Common myeloid progenitor, CD34-positive (primary cell): ENCODE measurements around the gene CEP83.

Experiments
- CTCF ChIA-PET: fragments of 350-600 bp; sonication (Branson Sonifier 250); formaldehyde crosslinking; loops from one replicate; lab custom pipeline; 2021; ENCODE audit warnings: antibody characterized with exemption; lab: Charles Lee
- POLR2A ChIA-PET: fragments of 350-600 bp; sonication (Branson Sonifier 250); formaldehyde crosslinking; loops from one replicate; lab custom pipeline; 2021; ENCODE audit warnings: antibody characterized with exemption; lab: Charles Lee
- DNase-seq, 3 donors: peaks; one replicate each; pipeline versions ENCODE4 v3.0.0 to v3.0.0-alpha.2; 2013
- H3K27ac ChIP-seq, 2 experiments: 1 replicate in 1 of 2; 2 replicates in 1 of 2; pipeline ENCODE4 v1.7.0; 2013; ENCODE audit warnings: inconsistent platforms in 2 of 2, low read length in 2 of 2, mild to moderate bottlenecking in 2 of 2, low read depth in 1 of 2, moderate library complexity in 1 of 2; ENCODE audit not compliant: severe bottlenecking in 2 of 2, insufficient read depth in 1 of 2, poor library complexity in 1 of 2
- H3K27me3 ChIP-seq, 5 experiments: replicated peaks in 2 of 5; 1 replicate in 3 of 5; 2 replicates in 2 of 5; pipeline versions ENCODE4 v1.6.1 to v1.7.0; 2013; ENCODE audit warnings: low read length in 4 of 5, mild to moderate bottlenecking in 2 of 5, moderate library complexity in 2 of 5, inconsistent platforms in 1 of 5; ENCODE audit not compliant: insufficient read depth in 5 of 5, control insufficient read depth in 4 of 5
- H3K36me3 ChIP-seq, 4 experiments: 1 replicate in 2 of 4; 2 replicates in 2 of 4; pipeline versions ENCODE4 v1.6.1 to v1.7.0; 2013; ENCODE audit warnings: low read length in 3 of 4, control low read depth in 1 of 4, mild to moderate bottlenecking in 1 of 4; ENCODE audit not compliant: control insufficient read depth in 4 of 4, insufficient read depth in 4 of 4
- H3K4me1 ChIP-seq, 4 experiments: 1 replicate in 3 of 4; 2 replicates in 1 of 4; pipeline versions ENCODE4 v1.6.1 to v1.7.1; 2013; ENCODE audit warnings: low read length in 3 of 4, mild to moderate bottlenecking in 3 of 4, control low read depth in 1 of 4, inconsistent platforms in 1 of 4, moderate library complexity in 1 of 4; ENCODE audit not compliant: control insufficient read depth in 4 of 4, insufficient read depth in 4 of 4; ENCODE audit errors: control extremely low read depth in 1 of 4
- H3K4me3 ChIP-seq, 7 experiments: 1 replicate in 4 of 7; 2 replicates in 3 of 7; pipeline versions ENCODE4 v1.5.1 to v1.7.0; 2013; ENCODE audit warnings: mild to moderate bottlenecking in 7 of 7, low read length in 6 of 7, moderate library complexity in 6 of 7, inconsistent platforms in 2 of 7, low read depth in 2 of 7, control low read depth in 1 of 7; ENCODE audit not compliant: insufficient read depth in 4 of 7, control insufficient read depth in 1 of 7; ENCODE audit errors: extremely low read depth in 1 of 7
- H3K9me3 ChIP-seq, 5 experiments: 1 replicate in 4 of 5; 2 replicates in 1 of 5; pipeline versions ENCODE4 v1.6.1 to v1.7.1; 2013; ENCODE audit warnings: low read length in 4 of 5, mild to moderate bottlenecking in 2 of 5, inconsistent platforms in 1 of 5, low read depth in 1 of 5, moderate library complexity in 1 of 5; ENCODE audit not compliant: control insufficient read depth in 4 of 5, insufficient read depth in 2 of 5; ENCODE audit errors: control extremely low read depth in 1 of 5
- WGBS: methylation state at CpG from one replicate; pipeline ENCODE4 v1.1.5; 2013; ENCODE audit not compliant: insufficient coverage; 5-methylcytosine and 5-hydroxymethylcytosine counted together

The CEP83 gene

DNA sequence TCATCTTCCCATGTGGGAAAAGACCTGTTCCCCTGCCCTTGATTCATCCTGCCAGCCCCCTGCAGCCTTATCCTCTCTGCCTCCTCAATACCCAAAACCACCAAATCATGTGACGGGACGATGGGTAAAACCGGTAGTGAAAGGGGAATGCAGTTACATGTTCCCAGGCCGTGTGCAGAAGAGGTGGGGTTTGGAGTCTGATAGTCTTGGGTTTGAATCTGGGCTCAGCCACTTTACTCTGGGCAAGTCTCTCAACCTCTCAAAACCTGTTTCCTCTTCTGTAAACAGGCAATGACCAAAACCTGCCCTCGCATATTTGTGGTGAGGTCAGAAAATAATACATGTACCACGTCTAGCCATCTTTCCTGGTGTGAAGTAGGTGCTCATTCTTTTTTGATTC is 188.3 kb downstream of the CEP83 start:
- CTCF ChIA-PET = interaction anchor here (0.7 to 1.6 kb wide), 5 partner anchors 12 to 143 kb away, joined by 3 read pairs; no protein-coding TSS in a partner anchor

DNA sequence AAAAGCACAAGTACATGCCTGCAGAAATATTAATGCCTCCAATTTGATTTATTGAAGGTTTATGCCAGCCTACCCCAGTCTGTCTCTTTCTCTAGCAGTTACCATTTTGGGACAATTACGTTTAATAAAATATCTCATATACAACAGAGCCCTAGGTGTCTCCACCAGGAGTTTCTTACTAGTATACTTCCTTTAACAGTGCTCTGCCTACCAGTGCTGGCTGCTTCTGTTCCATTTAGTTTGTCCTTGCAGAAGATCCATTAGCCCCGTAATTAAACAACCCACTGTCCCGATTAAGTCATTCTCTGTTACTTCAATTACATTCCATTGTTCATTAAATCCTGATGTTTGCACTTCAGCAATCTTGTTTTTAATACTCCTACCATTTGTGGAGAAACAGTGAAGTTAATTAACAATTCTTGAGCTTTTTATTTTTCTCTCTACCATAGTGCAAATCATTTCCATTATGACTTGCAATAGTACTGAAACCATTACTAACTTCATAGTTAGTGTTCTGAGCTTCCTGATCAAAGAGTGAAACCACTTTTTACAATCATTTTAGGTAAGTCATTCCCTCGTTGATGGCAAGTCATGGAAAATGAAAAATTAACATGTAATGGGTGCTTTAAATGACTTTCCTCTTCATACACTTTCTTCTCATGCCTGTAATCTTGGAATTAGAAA is 190.2 kb downstream of the CEP83 start:
- H3K4me1 ChIP-seq = peaks cover 15 to 66% (median 36%) of the 10 kb centered on the region in 4 experiments

More for the DNA sequence above, 188.3 kb downstream of the CEP83 start:
- peaks cover 15 to 52% (median 31%) of the 10 kb centered on the region in 4 experiments for H3K4me1 ChIP-seq
- peaks cover 3 to 20% (median 4%) of the 10 kb centered on the region in 4 experiments for H3K36me3 ChIP-seq
- no peaks in the 10 kb centered on the region for H3K27me3 ChIP-seq
- 57% methylated on average over 1 of the region's 6 CpGs for WGBS
- POLR2A ChIA-PET = no interaction called here
- no peak overlapping the region for H3K27ac ChIP-seq
- peak in 2 of 3 donors; percentile 49 to 56 for DNase-seq
- H3K4me3 ChIP-seq = no peak overlapping the region
- no peaks in the 10 kb centered on the region for H3K9me3 ChIP-seq

DNA sequence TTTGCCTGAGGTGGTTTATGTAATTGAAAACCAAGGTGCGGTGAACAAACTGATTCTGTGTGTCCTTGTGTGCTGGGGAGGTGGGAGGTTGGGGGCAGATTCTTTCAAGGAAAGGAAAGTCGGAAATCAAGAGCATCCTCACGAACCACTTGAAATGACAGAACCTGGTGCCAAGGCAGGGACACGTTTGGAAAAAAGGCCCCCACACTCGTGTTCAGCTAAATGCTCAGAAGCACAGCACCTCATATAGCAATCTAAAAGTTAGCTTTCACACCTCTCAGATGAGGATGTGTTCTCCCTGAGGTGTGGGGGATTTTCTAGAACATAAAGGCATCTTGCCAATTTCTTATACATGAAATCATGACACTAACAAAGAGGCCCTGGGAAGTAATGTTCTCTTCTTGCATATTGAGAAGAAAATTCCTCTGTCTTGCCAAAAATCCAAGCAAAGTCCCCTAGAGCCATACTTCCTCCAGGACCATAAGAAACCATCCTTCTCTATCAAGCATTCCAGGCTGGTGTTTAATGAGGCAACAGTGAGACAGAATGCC is 191.7 kb downstream of the CEP83 start:
- 100% methylated on average over 1 of the region's 5 CpGs for WGBS
- Histone ChIP-seq H3K9me3 (no peaks in the 10 kb centered on the region), H3K4me1 (peaks cover 15 to 80% (median 47%) of the 10 kb centered on the region in 4 experiments), H3K27me3 (no peaks in the 10 kb centered on the region), H3K36me3 (peaks cover 5 to 27% (median 11%) of the 10 kb centered on the region in 4 experiments), H3K27ac (no peak overlapping the region), H3K4me3 (no peak overlapping the region)
- DNase-seq = peak in 2 of 3 donors; percentile 18 to 21
- ChIA-PET CTCF (interaction anchor here (1.3 kb wide), 1 partner anchor 123 kb away, joined by 3 read pairs; no protein-coding TSS in a partner anchor), POLR2A (no interaction called here)

More for the DNA sequence above, 190.2 kb downstream of the CEP83 start:
- no peak for DNase-seq
- Histone ChIP-seq H3K9me3 (no peaks in the 10 kb centered on the region), H3K36me3 (peaks cover 5 to 30% (median 12%) of the 10 kb centered on the region in 4 experiments), H3K4me3 (no peak overlapping the region), H3K27ac (no peak overlapping the region), H3K27me3 (no peaks in the 10 kb centered on the region)
- CTCF ChIA-PET = interaction anchor here (0.9 to 1.5 kb wide), 4 partner anchors 11 to 126 kb away, joined by 3 read pairs; no protein-coding TSS in a partner anchor
- 100% methylated on average over 3 of the region's 4 CpGs for WGBS
- POLR2A ChIA-PET = no interaction called here

DNA sequence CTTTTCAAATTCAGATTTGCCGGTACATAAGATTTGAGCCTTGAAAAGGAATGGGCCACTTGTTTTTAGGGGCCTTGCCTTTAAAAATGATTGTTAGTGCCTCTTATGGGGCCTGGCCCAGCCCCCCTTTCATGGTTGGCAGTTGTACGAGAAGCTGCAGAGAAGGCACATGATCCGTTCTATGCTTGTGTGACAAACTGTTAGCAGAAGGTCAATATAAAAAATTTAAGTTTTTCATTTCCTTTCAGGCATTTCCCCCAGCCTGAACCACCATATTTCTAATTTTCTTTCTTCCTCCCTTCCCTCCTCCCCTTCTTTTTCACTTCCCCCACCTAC is 192.2 kb downstream of the CEP83 start:
- H3K36me3 ChIP-seq = peaks cover 3 to 27% (median 11%) of the 10 kb centered on the region in 4 experiments
- H3K4me3 ChIP-seq = no peak overlapping the region
- ChIA-PET POLR2A (no interaction called here), CTCF (no interaction called here)
- no peak overlapping the region for H3K27ac ChIP-seq
- no peaks in the 10 kb centered on the region for H3K27me3 ChIP-seq
- peaks cover 15 to 85% (median 51%) of the 10 kb centered on the region in 4 experiments for H3K4me1 ChIP-seq
- H3K9me3 ChIP-seq = no peaks in the 10 kb centered on the region
- peak in 2 of 3 donors; percentile 70 to 79 for DNase-seq
- WGBS = 20% methylated on average over 1 of the region's 3 CpGs

DNA sequence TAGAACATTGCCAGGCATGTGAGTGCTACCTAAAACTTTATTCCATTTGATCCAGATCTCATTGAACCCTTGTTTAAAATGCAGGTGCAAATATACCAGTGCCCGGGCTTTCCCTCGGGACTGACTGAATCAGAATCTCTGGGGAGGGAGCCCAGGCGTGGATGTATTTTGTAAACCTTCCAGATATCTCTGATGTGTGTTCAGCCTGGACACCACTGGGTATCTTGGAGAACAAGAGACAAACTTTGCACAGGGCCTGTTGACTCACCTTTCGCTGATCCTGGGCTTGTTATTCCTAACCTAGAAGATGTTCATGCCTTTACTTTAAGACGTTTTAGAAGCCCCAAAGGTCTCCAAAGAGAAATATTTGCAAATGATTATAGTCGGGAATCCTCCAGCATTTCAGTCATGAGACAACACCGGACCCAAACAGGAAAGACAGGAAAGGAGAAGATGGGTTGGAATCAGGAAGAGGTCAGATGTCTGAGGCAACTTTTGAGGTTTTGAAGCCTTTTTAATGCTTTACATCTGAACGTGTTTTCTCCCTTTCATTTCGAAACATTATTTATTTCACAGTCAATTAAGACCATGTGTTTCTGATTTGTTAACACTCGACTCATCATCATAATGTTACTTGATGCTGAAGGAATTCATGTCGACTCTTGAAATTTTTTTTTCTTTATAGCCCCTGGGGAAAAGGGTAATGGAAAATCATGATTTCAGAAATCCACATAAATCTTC is 192.7 kb downstream of the CEP83 start:
- DNase-seq = peak in 2 of 3 donors; percentile 35 to 39
- 61% methylated on average over 6 of the region's 11 CpGs for WGBS
- Histone ChIP-seq H3K4me1 (peaks cover 18 to 90% (median 56%) of the 10 kb centered on the region in 4 experiments), H3K4me3 (no peak overlapping the region), H3K27ac (no peak overlapping the region), H3K27me3 (no peaks in the 10 kb centered on the region), H3K9me3 (no peaks in the 10 kb centered on the region), H3K36me3 (peaks cover 2 to 22% (median 10%) of the 10 kb centered on the region in 4 experiments)
- POLR2A ChIA-PET = no interaction called here
- CTCF ChIA-PET = interaction anchor here (0.8 to 1.6 kb wide), 6 partner anchors 16 to 117 kb away, joined by 3 to 7 read pairs (median 4); no protein-coding TSS in a partner anchor

DNA sequence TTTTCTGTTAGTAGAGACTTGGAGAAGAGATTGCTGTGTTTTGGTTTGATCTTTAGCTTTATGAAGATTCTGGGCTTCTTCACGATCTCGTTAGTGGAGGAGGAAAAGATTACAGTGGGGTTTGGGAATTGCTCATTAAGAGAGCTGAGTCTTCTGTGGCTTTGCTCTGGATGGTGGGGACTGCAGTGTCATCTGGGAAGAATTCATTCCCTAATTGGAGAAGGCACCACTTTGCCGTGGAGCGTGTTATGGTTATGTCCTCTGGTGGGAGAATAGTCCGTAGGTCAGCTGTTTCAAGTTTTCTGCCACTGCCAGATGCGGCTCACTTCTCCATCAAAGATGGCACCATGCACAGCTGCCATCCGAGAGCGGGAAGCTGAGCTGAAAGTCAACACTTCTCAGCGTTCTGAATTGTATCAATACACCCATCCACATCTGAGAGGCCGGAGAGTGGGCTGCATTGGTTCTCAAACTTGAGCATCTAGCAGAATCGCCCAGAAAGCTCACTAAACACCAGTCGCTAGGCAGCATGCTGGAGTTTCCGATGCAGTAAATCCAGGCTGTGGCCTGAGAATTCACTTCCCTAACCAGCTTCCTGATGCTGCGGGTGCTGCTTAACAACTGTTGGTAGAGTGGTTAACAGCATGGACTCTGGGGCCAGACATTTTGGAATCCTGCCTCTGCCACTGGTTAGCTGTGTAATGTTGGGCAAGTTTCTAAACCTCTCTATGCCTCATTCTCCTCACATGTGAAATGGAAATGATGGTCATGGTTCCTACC is 193.5 kb downstream of the CEP83 start:
- Histone ChIP-seq H3K9me3 (no peaks in the 10 kb centered on the region), H3K4me1 (peaks cover 20 to 90% (median 57%) of the 10 kb centered on the region in 4 experiments), H3K27me3 (no peaks in the 10 kb centered on the region), H3K36me3 (peaks cover 2 to 24% (median 10%) of the 10 kb centered on the region in 4 experiments), H3K4me3 (no peak overlapping the region), H3K27ac (no peak overlapping the region)
- POLR2A ChIA-PET = interaction anchor here (0.6 kb wide), 1 partner anchor 162 kb away, joined by 4 read pairs; no protein-coding TSS in a partner anchor
- CTCF ChIA-PET = interaction anchor here (0.8 to 1.6 kb wide), 8 partner anchors 17 to 117 kb away, joined by 3 to 8 read pairs (median 4); no protein-coding TSS in a partner anchor
- DNase-seq = peak; percentile 47 to 88 (median 85)
- WGBS = 79% methylated on average over 11 of the region's 14 CpGs
